ENCODE data around the gene MRM1. TPM values are rescaled to one million over a fixed set of nuclear protein-coding genes. Genes with fewer than 3 reads are reported as not detected.

MRM1 gene
- polyA plus RNA-seq, 2 of the 4 experiments (the other 2 are of a cell fraction) = 12.7 to 21.7 TPM

DNA sequence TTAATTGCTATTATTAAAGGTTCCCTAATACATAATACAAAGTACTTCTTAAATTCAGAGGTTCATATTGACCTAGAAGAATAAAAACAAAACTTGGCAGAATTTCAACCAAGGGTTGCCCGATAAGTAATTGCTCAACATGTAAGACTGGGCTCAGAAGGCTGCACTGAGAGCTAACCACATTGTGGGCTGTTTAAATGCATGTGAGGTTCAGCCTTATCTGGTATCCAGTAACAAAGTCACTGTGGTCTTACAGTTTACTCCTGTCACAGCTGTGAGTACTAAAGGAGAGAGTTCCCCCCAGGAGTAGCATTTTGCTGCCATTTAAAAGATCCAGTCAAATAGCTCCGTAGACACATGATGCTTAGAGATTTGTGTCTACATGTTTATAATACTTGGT is 11.3 kb upstream of the MRM1 start:
- TF ChIP-seq BHLHE40 (IDR thresholded peaks at IDR 0.05; ENCODE audit: low read depth, low read length) (no peak), CHD4 (IDR thresholded peaks at IDR 0.05; ENCODE audit: borderline replicate concordance) (no peak), GATA3 (IDR thresholded peaks at IDR 0.05; ENCODE audit: borderline replicate concordance) (no peak), JUNB (IDR thresholded peaks at IDR 0.05) (no peak), MAZ (IDR thresholded peaks at IDR 0.05; ENCODE audit: borderline replicate concordance, low read depth, low read length) (no peak), RFX5 (IDR thresholded peaks at IDR 0.05) (no peak), HOXB13 (CRISPR knock-in tag; IDR thresholded peaks at IDR 0.05; ENCODE audit: low read depth) (no peak), MAFK (IDR thresholded peaks at IDR 0.05; ENCODE audit: partially characterized antibody) (no peak), ESRRA (IDR thresholded peaks at IDR 0.05; ENCODE audit: borderline replicate concordance, low read length) (no peak), TFCP2L1 (CRISPR knock-in tag; IDR thresholded peaks at IDR 0.05) (no peak), NPAS2 (CRISPR knock-in tag; IDR thresholded peaks at IDR 0.05; ENCODE audit: borderline replicate concordance) (no peak)
- TF ChIP-seq, protein P1, sequence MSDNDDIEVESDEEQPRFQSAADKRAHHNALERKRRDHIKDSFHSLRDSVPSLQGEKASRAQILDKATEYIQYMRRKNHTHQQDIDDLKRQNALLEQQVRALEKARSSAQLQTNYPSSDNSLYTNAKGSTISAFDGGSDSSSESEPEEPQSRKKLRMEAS (IDR thresholded peaks at IDR 0.05) = no peak
- TF ChIP-seq, protein P2, sequence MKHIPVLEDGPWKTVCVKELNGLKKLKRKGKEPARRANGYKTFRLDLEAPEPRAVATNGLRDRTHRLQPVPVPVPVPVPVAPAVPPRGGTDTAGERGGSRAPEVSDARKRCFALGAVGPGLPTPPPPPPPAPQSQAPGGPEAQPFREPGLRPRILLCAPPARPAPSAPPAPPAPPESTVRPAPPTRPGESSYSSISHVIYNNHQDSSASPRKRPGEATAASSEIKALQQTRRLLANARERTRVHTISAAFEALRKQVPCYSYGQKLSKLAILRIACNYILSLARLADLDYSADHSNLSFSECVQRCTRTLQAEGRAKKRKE (CRISPR knock-in tag; IDR thresholded peaks at IDR 0.05; ENCODE audit: low read depth) = no peak
- TF ChIP-seq, protein P3, sequence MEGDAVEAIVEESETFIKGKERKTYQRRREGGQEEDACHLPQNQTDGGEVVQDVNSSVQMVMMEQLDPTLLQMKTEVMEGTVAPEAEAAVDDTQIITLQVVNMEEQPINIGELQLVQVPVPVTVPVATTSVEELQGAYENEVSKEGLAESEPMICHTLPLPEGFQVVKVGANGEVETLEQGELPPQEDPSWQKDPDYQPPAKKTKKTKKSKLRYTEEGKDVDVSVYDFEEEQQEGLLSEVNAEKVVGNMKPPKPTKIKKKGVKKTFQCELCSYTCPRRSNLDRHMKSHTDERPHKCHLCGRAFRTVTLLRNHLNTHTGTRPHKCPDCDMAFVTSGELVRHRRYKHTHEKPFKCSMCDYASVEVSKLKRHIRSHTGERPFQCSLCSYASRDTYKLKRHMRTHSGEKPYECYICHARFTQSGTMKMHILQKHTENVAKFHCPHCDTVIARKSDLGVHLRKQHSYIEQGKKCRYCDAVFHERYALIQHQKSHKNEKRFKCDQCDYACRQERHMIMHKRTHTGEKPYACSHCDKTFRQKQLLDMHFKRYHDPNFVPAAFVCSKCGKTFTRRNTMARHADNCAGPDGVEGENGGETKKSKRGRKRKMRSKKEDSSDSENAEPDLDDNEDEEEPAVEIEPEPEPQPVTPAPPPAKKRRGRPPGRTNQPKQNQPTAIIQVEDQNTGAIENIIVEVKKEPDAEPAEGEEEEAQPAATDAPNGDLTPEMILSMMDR (IDR thresholded peaks at IDR 0.05) = no peak
- Histone ChIP-seq H3K4me2 (no peak overlapping the region), H3K27ac (no peak overlapping the region), H3K4me3 (no peak overlapping the region), H3K9me3 (no peaks in the 10 kb centered on the region), H3K4me1 (peaks cover 16% of the 10 kb centered on the region)
- ATAC-seq (no peak), DNase-seq (ENCODE audit: low read depth in 1 of 2, low spot score in 1 of 2) (no peak), FAIRE-seq (no peak)
- POLR2A ChIA-PET = no interaction called here
- WGBS (ENCODE audit: missing lambda C conversion rate) = 87% methylated on average over 2 of the region's 2 CpGs
- CTCF ChIA-PET = interaction anchor here (6.8 kb wide), 1 partner anchor 12 kb away, joined by 71 read pairs; the partner anchor contains the start of gene MRM1

DNA sequence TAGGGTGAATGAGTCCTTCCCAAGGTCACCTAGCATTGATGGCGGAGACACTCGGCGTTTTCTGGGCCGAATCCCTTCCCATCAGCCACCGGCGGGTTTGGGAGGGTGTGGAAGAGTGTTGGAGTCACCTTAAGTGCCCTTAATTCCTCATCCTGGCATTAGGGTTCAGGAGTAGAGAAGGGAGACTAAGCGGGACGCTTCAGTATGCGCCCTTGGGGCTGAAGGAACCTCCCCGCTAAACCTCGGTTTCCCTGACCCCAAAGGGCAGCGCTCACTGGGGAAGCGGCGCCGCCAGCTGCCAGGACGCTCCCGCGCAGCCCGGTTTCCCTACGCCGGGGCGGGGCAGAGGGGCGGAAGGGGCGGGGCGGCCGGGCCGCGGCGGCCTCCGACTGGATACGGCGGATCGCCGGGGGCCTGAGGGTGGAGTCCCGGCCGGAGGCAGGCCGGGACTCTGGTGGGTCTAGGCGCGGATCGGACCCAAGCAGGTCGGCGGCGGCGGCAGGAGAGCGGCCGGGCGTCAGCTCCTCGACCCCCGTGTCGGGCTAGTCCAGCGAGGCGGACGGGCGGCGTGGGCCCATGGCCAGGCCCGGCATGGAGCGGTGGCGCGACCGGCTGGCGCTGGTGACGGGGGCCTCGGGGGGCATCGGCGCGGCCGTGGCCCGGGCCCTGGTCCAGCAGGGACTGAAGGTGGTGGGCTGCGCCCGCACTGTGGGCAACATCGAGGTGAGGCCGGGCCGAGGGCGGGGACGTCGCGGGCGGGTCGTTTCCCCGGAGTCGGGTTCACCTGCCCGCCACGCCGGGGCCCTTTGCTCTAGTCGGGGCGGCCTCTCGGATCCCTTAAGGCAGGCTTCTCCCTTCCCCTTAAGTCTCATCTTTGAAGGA is 9.7 kb upstream of the MRM1 start, which contains the start of gene DHRS11:
TSS of gene DHRS11 (plus strand) at position 446 of the 882 bp plus-strand sequence. CDS start at position 577, 131 bp downstream.
- WGBS (ENCODE audit: missing lambda C conversion rate) = 19% methylated on average over 17 of the region's 87 CpGs
- Histone ChIP-seq H3K4me2 (peak within 1 kb of the TSS; percentile 83), H3K9me3 (no peaks in the 10 kb centered on the region), H3K27ac (peak within 1 kb of the TSS; percentile 75 to 92), H3K4me1 (peaks cover 16% of the 10 kb centered on the region), H3K4me3 (peak within 1 kb of the TSS; percentile 82)
- CTCF ChIA-PET = interaction anchor here (0.6 to 6.8 kb wide), 6 partner anchors 10 to 629 kb away, joined by 3 to 71 read pairs (median 3); partner anchors contain the start of genes MRM1, MYO19 and PIGW
- peak; percentile 73 to 97 for DNase-seq (ENCODE audit: low read depth in 1 of 2, low spot score in 1 of 2)
- POLR2A ChIA-PET = interaction anchor here (2.1 kb wide), 2 partner anchors 9 to 10 kb away, joined by 6 to 12 read pairs; partner anchors contain the start of gene MRM1
- peak; percentile 94 to 96 for ATAC-seq
- no peak for FAIRE-seq
- TF ChIP-seq PHF8 (IDR thresholded peaks at IDR 0.05; ENCODE audit: borderline replicate concordance, low read depth) (peak; percentile 82; the same call in 1 of the 2 replicates), RFX5 (IDR thresholded peaks at IDR 0.05) (no peak), ZFP36 (IDR thresholded peaks at IDR 0.05; ENCODE audit: borderline replicate concordance, partially characterized antibody) (no peak), FOXS1 (CRISPR knock-in tag; IDR thresholded peaks at IDR 0.05) (no peak), HDAC2 (IDR thresholded peaks at IDR 0.05) (no peak), ZSCAN20 (CRISPR knock-in tag; IDR thresholded peaks at IDR 0.05) (no peak), RARB (CRISPR knock-in tag; IDR thresholded peaks at IDR 0.05) (no peak; the same call in 1 of the 2 replicates), TP53 (CRISPR knock-in tag; IDR thresholded peaks at IDR 0.05) (peak; percentile 62), KDM1A (IDR thresholded peaks at IDR 0.05; ENCODE audit: low read depth) (no peak), SREBF2 (IDR thresholded peaks at IDR 0.05) (no peak), JUNB (IDR thresholded peaks at IDR 0.05) (no peak), CHD4 (IDR thresholded peaks at IDR 0.05; ENCODE audit: borderline replicate concordance) (no peak), FOSB (CRISPR knock-in tag; IDR thresholded peaks at IDR 0.05) (peak; percentile 85)
- TF ChIP-seq, protein P2 (CRISPR knock-in tag; IDR thresholded peaks at IDR 0.05; ENCODE audit: low read depth) = no peak
- TF ChIP-seq, protein P4, sequence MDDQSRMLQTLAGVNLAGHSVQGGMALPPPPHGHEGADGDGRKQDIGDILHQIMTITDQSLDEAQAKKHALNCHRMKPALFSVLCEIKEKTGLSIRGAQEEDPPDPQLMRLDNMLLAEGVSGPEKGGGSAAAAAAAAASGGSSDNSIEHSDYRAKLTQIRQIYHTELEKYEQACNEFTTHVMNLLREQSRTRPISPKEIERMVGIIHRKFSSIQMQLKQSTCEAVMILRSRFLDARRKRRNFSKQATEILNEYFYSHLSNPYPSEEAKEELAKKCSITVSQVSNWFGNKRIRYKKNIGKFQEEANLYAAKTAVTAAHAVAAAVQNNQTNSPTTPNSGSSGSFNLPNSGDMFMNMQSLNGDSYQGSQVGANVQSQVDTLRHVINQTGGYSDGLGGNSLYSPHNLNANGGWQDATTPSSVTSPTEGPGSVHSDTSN (IDR thresholded peaks at IDR 0.05) = no peak
- TF ChIP-seq, protein P1 (IDR thresholded peaks at IDR 0.05) = no peak
- TF ChIP-seq, protein P5, sequence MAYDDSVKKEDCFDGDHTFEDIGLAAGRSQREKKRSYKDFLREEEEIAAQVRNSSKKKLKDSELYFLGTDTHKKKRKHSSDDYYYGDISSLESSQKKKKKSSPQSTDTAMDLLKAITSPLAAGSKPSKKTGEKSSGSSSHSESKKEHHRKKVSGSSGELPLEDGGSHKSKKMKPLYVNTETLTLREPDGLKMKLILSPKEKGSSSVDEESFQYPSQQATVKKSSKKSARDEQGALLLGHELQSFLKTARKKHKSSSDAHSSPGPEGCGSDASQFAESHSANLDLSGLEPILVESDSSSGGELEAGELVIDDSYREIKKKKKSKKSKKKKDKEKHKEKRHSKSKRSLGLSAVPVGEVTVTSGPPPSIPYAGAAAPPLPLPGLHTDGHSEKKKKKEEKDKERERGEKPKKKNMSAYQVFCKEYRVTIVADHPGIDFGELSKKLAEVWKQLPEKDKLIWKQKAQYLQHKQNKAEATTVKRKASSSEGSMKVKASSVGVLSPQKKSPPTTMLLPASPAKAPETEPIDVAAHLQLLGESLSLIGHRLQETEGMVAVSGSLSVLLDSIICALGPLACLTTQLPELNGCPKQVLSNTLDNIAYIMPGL (CRISPR knock-in tag; IDR thresholded peaks at IDR 0.05; ENCODE audit: borderline replicate concordance) = no peak
